HUDEP-2 (cell line): ENCODE data around the gene MRPS34.
A peak's percentile ranks its signal among the peaks of the same experiment; 100 is the strongest.

Experiments used
- DNase-seq, 76 experiments: peaks; one replicate each; lab custom pipeline; 2025; ENCODE audit not compliant: unreplicated experiment in 76 of 76; lab: John Stamatoyannopoulos, UW

Gene MRPS34

GRCh38 chr16:1782408-1783264 is 9.7 kb upstream of the MRPS34 start, which contains the start of the genes NUBP2 and SPSB3:
TSS of gene NUBP2 (plus strand) at chr16:1782960. CDS start at chr16:1783021, 61 bp downstream.
TSS of gene SPSB3 (minus strand) at chr16:1782571. CDS start at chr16:1781483, 1,088 bp downstream.
- DNase-seq: peak in 75 of 76 experiments; percentile 47 to 100 (median 99)

GRCh38 chr16:1781758-1782407 is 8.9 kb upstream of the MRPS34 start:
- DNase-seq: peak in 9 of 76 experiments; percentile 19 to 62 (median 42)

GRCh38 chr16:1781254-1781653 is 8.3 kb upstream of the MRPS34 start:
- DNase-seq: no peak

- DNase-seq: no peak
Measured at GRCh38 chr16:1780677-1781072, 7.7 kb upstream of the MRPS34 start.

DNA sequence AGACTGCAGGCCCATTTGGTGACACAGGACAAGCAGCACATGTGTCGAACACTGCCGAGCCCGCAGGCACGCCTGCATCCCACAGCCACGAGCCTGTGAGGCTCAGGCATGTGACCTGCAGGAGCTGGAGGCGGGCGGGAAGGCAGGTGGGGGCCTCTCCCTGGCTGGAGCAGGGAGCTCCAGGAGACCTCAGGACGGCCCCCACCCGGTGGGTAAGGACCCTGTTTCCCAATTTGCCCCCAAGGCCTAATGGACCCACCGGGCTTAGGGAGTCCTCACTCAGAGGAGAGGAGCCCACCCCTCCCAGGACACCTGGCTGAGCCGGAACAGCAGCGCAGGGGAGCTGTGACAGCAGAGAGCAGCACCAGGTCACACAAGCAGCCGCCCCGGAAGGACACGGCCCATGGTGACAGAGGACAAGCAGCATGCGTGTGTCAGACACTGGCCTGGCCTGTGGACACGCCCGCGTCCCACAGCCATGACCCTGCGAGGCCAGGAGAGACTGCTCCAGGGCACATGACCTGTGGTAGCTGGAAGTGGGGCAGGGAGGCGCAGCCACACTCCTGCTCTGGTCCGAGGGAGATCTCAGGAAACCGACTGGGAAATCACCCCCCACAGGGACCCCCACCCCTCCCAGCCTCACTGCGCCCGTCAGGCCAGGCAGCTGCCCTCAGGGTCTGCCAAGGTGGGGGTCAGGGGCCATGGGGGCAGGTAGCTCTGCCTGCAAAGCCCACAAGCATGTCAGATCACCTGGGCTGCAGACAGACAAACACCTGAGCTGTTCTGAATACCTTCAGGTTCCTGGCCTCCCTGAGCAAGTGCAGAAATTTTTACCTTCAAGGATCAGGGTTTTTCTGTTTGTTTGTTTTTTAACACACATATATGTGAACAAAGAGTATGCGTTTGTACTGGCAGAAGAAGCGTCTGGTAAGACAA is 7.1 kb upstream of the MRPS34 start:
- no peak for DNase-seq

DNA sequence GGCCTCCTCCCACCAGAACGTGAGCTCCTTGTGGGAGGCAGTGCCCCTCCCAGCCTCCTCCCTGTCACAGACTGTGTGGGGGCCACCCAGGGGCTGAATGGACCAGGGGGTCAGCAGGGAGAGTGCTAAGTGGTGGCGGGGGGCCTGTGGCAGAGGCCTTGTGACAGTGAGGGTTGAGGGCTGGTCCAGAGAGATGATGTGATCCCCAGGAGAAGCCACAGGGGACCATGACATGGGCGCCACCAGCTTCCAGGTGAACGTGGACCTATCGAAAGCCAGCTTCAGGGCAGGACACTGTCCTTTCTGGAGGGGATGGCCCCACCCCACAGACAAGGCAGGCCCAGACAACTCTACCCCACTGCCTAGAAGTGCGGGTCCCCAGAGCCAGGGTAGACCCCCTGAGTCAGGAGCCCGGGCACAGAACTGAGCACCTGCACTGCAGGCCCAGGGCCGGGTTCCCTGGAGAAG is 6.3 kb upstream of the MRPS34 start:
- DNase-seq: no peak

DNA sequence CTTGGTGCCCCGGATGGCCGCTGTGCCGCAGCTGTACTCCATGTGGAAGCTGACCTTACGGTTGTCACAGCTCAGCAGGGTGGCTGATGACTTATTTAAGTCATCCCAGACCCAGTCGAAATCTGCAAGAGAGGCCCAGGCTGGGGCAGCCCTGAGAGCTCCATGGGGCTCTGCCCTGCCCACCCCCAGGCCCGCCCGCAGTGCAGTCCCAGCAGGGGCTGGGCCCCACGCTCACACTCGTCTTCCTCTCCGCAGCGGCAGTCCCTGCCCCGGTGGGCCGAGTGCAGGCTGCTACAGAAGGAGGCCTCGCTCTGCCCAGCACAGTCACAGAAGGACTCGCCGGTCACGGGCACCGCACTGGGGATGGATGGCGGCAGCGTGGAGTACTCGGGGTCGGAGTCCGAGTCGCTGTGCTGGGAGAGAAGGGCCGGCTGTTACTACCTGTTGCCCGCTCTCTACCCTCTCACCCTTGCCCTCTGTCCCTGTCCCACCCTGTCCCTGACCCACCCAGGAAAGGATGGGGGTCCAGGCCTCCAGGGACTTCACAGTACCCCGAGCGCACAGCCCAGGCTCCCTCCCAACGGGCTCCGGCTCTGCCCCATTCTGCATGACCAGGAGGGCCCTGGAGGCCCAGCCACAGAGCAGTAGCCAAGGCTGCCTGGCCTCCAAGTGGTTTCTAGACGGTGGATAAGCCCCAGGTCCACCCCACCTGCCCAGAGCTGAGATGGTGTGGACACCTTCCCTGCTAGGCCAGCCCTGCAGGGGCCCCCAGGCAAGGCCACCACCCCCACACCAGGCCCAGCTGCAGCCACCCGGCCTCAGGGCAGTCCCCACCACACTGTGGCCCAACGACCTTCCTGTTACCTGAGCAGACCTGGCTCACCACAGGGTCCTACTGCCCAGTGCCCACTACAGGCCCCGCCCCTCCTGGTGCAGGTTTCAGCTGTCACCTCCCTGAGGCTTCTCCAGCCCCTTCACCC is 5.6 kb upstream of the MRPS34 start:
- DNase-seq: no peak

GRCh38 chr16:1777375-1778199 is 4.7 kb upstream of the MRPS34 start:
- no peak for DNase-seq

- no peak for DNase-seq
Measured at GRCh38 chr16:1776991-1777374, 4.0 kb upstream of the MRPS34 start.

GRCh38 chr16:1776672-1776955 is 3.7 kb upstream of the MRPS34 start:
- DNase-seq: no peak

GRCh38 chr16:1775846-1776671 is 3.1 kb upstream of the MRPS34 start:
- DNase-seq: no peak

DNA sequence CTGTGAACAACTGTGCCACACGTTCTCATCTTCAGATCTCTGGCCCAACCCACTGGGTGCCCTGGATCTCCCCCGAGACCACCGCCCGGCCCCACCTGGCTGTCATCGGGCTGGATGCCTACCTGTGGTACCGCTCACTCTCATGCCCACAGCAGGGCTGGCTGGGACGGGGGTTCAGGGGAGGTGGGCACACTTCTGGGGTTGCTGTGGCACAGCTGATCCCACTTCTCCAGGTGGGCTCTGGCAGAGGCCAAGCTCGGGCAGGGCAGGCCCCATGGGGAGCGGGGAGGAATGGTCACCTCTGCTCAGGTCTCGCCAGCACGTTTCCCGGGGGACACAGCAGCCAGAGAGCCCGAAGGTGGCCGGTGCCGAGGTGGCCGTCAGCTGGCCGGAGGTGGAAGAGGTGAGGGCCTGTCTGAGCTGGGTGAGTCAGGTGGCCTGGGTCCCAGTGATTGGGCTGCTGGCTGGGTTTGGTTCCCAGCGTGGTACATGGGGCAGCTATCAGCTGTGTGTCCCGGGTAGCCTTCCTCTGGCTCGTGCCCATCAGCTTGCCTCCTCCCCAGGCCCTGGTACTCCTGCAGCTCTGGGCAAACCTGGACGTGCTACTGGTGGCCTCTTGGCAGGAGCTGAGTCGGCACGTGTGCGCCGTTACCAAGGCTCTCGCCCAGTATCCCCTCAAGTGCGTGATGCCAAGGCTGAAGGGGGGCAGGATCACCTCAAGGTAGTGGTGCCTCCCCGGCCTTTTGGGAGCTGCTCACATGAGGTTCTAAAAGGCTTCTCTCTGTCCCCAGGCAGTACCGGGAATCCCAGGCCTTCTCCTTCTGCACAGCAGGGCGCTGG is 2.3 kb upstream of the MRPS34 start:
- DNase-seq: no peak

- no peak for DNase-seq
Measured at GRCh38 chr16:1774448-1774780, 1.5 kb upstream of the MRPS34 start.

- peak in 1 of 76 experiments; percentile 44 for DNase-seq
Measured at GRCh38 chr16:1773703-1774447, 941 bp upstream of the MRPS34 start.

DNA sequence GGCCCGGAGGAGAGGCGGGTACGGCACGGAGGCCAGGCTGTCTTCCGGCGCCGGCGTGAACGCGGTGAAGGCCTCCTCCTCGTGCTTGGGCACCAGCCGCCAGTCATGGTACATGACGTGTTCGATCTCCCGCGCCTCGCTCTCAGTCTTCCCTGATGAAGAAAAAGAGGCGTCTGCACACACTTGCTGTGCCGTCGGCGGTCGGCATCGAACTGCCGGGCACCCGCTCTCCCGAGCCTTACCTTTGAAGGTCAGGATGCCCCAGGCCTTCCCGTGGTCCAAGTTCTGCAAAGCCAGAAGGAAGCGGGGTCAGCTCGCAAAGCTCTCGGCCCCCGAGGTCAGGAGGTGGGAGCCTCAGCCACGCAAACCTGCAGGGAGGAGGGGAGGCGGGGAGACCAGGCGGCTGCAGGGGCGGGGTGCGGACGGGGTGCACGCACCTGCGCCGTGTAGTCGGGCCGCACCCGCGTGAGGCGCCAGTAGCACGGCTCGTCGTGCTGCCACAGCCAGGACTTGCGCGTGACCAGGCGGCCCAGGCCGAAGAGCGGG is 499 bp downstream of the MRPS34 start, which contains the start of gene EME2:
Gene EME2, plus strand, starts transcription at position 449 of the 546 bp plus-strand sequence. CDS start 418 bp downstream, outside the sequence.
- peak in 41 of 76 experiments; percentile 9 to 75 (median 32) for DNase-seq

GRCh38 chr16:1771864-1772361 is 1.0 kb downstream of the MRPS34 start:
- peak in 2 of 76 experiments; percentile 25 to 60 for DNase-seq
